NCI-H446 (cell line): ENCODE data around the gene MTRR.
A peak's percentile ranks its signal among the peaks of the same experiment; 100 is the strongest.

Source experiments
- DNase-seq, 2 experiments: peaks; one replicate each; lab custom pipeline; 2025; lab: John Stamatoyannopoulos, UW

The MTRR gene

GRCh38 chr5:7868773-7869473, at the start of gene MTRR, which contains the start of gene FASTKD3:
TSS of gene MTRR (plus strand) at chr5:7869148. CDS start at chr5:7870795, 1,647 bp downstream.
TSS of gene FASTKD3 (minus strand) at chr5:7869031. CDS start at chr5:7868083, 948 bp downstream.
- peak; percentile 94 to 98 for DNase-seq

DNA sequence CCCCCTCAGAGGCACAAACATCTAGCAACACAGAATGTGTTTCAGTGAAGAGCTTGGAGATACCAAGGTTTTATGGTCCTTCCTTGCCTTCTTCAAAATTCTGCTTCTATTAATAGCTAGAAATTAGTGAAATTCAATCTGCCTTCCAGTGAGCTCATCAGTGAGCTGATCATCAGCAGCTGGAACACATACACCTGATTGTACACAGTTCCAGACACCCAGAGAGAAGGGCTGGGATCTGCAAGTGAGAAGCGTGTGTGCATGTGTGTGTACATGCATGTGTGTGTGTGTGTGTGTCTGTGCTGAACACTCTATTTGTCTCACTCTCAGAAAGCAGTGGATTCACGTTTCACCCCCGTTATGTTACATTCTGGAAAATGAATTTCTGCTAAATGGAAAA, 46.5 kb upstream of the MTRR start:
- DNase-seq, result no peak

- DNase-seq, result no peak
These were observed 45.4 kb upstream of the MTRR start for GRCh38 chr5:7823594-7823993.

GRCh38 chr5:7824995-7825394, 44.0 kb upstream of the MTRR start:
- DNase-seq, result no peak

DNA sequence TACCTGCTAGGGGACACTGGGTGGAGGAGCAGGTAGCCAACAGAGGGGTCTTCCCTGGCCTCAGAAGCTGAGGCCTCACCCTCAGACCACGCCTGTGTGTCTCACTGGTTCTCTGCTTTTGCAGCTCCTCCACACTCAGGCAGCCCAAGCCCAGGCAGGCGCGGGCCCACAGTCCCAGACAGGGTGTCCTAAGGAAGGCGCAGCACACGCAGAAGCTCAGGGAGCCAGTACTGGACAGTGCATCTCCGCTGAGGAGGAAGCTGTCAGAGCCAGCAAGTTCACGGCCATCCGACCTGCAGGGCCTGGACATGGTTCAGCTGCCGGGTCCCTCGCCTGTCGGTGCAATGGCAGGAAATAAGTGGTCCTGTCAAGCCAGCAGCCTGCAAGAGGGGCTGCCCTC, 43.3 kb upstream of the MTRR start:
- no peak for DNase-seq

- DNase-seq, result no peak
These were observed 41.3 kb upstream of the MTRR start for GRCh38 chr5:7827610-7828009.

GRCh38 chr5:7828269-7828668, 40.7 kb upstream of the MTRR start:
- no peak for DNase-seq

DNA sequence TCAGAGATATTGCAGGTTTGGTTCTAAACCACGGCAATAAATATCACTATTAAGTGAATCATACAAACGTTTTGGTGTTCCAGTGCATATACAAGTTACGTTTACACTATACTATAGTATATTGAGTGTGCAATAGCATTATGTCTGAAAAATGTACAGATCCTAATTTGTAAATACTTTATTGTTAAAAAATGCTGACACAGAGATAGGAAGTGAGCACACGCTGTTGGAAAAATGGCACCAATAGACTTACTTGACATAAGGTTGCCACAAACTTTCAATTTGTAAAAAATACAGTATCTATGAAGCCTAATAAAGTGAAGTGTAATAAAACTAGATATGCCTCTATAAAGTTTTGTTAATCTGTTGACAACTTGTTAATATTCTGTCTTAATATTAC, 34.0 kb upstream of the MTRR start:
- no peak for DNase-seq

- no peak for DNase-seq
These were observed 31.5 kb upstream of the MTRR start for GRCh38 chr5:7837403-7837802.

- no peak for DNase-seq
These were observed 26.4 kb upstream of the MTRR start for GRCh38 chr5:7842531-7842930.

- no peak for DNase-seq
These were observed 24.0 kb upstream of the MTRR start for GRCh38 chr5:7844901-7845300.

DNA sequence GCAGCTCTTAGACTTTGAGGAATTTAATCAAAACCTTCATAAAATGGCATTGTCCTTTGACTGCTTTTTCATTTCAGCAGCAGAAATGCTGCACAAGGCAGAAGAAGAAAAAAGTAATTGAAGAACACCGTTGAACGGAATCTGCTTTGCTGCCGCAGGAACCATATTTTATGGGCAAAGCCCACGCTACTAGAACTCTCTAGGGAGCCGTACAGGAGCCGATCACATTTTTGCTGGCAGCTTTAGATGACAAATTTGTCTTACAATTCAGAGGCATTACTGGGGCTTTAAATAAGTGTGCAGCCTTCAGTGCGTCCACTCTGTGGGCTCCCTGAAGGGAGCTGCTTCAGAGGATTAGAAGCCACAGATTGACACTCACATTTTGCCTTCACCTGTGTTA, 23.4 kb upstream of the MTRR start:
- no peak for DNase-seq

GRCh38 chr5:7846327-7846726, 22.6 kb upstream of the MTRR start:
- DNase-seq, result no peak

GRCh38 chr5:7848296-7848695, 20.7 kb upstream of the MTRR start:
- DNase-seq, result no peak

GRCh38 chr5:7849681-7850394, 19.1 kb upstream of the MTRR start:
- no peak for DNase-seq

DNA sequence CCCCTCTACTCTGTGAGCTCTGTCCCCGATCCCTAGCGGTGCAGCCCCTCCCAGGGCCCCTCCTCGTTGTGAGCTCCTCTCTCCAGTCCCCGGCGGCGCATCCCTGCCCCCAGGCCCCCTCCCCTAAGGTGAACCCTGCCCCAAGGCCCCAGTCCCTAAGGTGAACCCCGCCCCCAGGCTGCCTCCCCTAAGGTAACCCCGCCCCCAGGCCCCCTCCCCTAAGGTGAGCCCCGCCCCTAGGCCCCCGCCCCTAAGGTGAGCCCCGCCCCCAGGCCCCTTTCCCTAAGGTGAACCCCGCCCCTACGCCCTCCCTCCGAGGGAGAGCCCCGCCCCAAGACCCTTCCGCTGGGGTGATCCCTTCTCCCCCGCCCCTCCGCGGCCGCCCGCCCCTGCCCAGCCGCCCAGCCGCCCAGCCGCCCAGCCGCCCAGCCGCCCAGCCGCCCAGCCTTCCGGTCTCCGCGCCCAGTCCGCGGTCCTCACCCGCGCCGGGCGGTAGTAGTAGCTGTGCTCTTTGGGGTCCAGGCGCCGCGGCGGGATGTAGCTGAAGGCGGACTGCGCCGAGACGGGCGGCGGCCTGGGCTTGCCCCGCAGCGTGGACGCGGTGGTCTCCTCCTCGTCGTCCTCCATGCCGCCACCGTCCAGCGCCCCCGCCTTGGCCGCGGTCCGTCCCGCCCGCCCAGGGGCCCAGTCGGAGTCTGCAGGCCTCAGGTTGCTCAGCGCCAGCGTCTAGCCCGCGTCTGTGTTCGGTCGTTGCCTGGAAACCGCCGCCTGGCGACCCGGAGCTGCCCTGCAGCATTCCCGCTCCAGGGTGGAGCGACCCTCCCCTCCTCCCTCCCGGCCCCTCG, 18.3 kb upstream of the MTRR start, which contains the start of gene CFAP90:
TSS of gene CFAP90 (minus strand) at position 739 of the 845 bp plus-strand sequence. CDS start at position 627, 112 bp downstream.
- DNase-seq, result no peak

- DNase-seq, result no peak
These were observed 17.7 kb upstream of the MTRR start for GRCh38 chr5:7851240-7851592.

GRCh38 chr5:7851617-7852289, 17.2 kb upstream of the MTRR start:
- no peak for DNase-seq

- DNase-seq, result no peak
These were observed 16.4 kb upstream of the MTRR start for GRCh38 chr5:7852542-7852941.

- DNase-seq, result no peak
These were observed 16.0 kb upstream of the MTRR start for GRCh38 chr5:7852988-7853387.

GRCh38 chr5:7855611-7856010, 13.3 kb upstream of the MTRR start:
- DNase-seq, result no peak

GRCh38 chr5:7856855-7857254, 12.1 kb upstream of the MTRR start:
- DNase-seq, result peak; percentile 14 to 29
